Natural killer cell (primary cell): ENCODE data around the gene DENND5B. TPM values are rescaled to one million over a fixed set of nuclear protein-coding genes. Genes with fewer than 3 reads are reported as not detected.
"Not testable (repeated sequence)": the region's sequence is repeated elsewhere in the genome, so short reads cannot be mapped to it uniquely, and the experiment has no call there.

Source experiments
- ATAC-seq, 3 donors: fragments of 150-1000 bp in 2 of 3; fragments of 200-7000 bp in 1 of 3; cut with Tn5 transposase; 1 replicate in 1 of 3; 2 replicates in 2 of 3; pipeline ENCODE4 v1.10.0; 2021; ENCODE audit warnings: mild to moderate bottlenecking in 2 of 3, moderate library complexity in 2 of 3
- DNase-seq, 2 donors: peaks; one replicate each; pipeline versions ENCODE4 v3.0.0 to v3.0.0-alpha.2; 2013 to 2021; ENCODE audit warnings: mixed read lengths in 1 of 2
- H3K27ac ChIP-seq: one replicate; pipeline ENCODE4 v1.5.1; 2013; ENCODE audit warnings: mild to moderate bottlenecking, low read length
- H3K27me3 ChIP-seq: one replicate; pipeline ENCODE4 v1.6.1; 2013; ENCODE audit warnings: low read length; ENCODE audit not compliant: control insufficient read depth, insufficient read depth
- H3K36me3 ChIP-seq: one replicate; pipeline ENCODE4 v1.6.1; 2013; ENCODE audit warnings: low read length; ENCODE audit not compliant: control insufficient read depth, insufficient read depth
- H3K4me1 ChIP-seq: one replicate; pipeline ENCODE4 v1.6.1; 2013; ENCODE audit warnings: low read length; ENCODE audit not compliant: control insufficient read depth, insufficient read depth
- H3K4me3 ChIP-seq: one replicate; pipeline ENCODE4 v1.5.1; 2013; ENCODE audit warnings: low read length
- H3K9me3 ChIP-seq: one replicate; pipeline ENCODE4 v1.6.1; 2013; ENCODE audit warnings: low read length; ENCODE audit not compliant: control insufficient read depth, insufficient read depth
- H3K27ac Mint-ChIP-seq, 2 donors: one replicate each; pipeline ENCODE4 v1.8.0; 2022; ENCODE audit warnings: mild to moderate bottlenecking in 2 of 2, mixed read lengths in 2 of 2, moderate library complexity in 1 of 2
- H3K27me3 Mint-ChIP-seq, 2 donors: one replicate each; pipeline ENCODE4 v1.8.0; 2022; ENCODE audit warnings: low read depth in 2 of 2, mixed read lengths in 2 of 2
- H3K36me3 Mint-ChIP-seq: one replicate; pipeline ENCODE4 v1.8.0; 2022; ENCODE audit warnings: mixed read lengths
- H3K4me1 Mint-ChIP-seq, 2 donors: one replicate each; pipeline ENCODE4 v1.8.0; 2022; ENCODE audit warnings: mixed read lengths in 2 of 2
- H3K4me3 Mint-ChIP-seq: one replicate; pipeline ENCODE4 v1.8.0; 2022; ENCODE audit warnings: mild to moderate bottlenecking, moderate library complexity, mixed read lengths
- H3K9me3 Mint-ChIP-seq, 2 donors: one replicate each; pipeline ENCODE4 v1.8.0; 2022; ENCODE audit warnings: mixed read lengths in 2 of 2
- WGBS: methylation state at CpG from one replicate; pipeline ENCODE4 v1.1.7; 2013; ENCODE audit warnings: missing lambda C conversion rate; ENCODE audit not compliant: insufficient coverage; 5-methylcytosine and 5-hydroxymethylcytosine counted together
- intact Hi-C: fragments of 100-400 bp; cut with micrococcal nuclease; formaldehyde crosslinking; loops from one replicate; pipeline ENCODE4 v1.14.2; 2022
- total RNA-seq, 4 donors: library from RNA; stranded (reverse); fragments of 120-200 nt in 1 of 4; gene quantifications; one replicate each; pipeline versions ENCODE4 v1.2.3 to v1.2.4, GENCODE V29; 2013 to 2022
- TF ChIP-seq, protein P1 (sequence below): fragments of 200-600 bp; IDR thresholded peaks from one replicate; pipeline ENCODE4 v1.8.0; 2022; ENCODE audit warnings: antibody characterized with exemption

DENND5B gene
- total RNA-seq, 3 donors from 2014 or later (not counting 1 experiment from before 2014, with no cell fraction given), result 0.52 to 2.4 (median 0.70) TPM

DNA sequence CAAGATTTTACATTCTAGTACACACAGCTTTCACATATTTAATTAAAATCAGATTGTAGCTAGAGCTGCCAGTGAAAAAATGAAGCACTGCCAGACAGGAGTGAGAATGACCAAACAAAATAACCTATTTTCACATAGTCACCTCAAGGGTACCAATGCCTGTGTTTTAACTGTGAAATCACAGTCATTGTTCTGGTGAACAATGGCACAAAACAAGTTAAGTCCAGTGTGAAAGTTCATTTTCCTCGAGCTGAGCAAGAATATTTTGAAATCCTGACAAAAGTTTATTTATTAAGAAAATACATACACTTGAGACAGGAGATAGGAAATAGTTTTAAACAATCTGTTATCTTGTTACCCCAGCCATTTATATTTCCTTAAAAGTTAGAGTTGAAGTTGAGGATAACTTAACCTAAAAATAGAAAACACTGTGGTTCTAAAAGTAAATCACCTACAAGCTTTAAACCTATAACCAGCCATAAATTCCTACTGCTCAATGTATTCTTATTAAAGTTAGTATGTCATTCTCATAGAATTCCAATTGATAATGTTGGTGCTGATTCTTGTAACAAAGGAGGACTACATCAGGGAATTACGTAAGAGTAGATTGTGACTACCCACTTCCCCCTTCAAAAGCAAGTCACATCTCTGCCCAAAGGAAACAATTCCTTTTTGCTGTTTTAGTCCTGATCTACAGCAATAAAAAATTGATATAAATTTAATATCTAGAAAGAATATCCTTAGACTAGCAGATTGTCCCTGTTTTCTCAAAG, 15.9 kb downstream of the DENND5B start:
- ATAC-seq (no peak), DNase-seq (no peak)
- no CpG with 5 or more reads among the region's 2 CpGs for WGBS
- H3K4me3 Mint-ChIP-seq, result no peak overlapping the region
- Histone ChIP-seq H3K4me3 (no peak overlapping the region), H3K9me3 (no peaks in the 10 kb centered on the region), H3K27me3 (no peaks in the 10 kb centered on the region), H3K4me1 (no peaks in the 10 kb centered on the region), H3K36me3 (no peaks in the 10 kb centered on the region), H3K27ac (no peak overlapping the region)
- no peak overlapping the region for H3K27ac Mint-ChIP-seq
- TF ChIP-seq, protein P1, sequence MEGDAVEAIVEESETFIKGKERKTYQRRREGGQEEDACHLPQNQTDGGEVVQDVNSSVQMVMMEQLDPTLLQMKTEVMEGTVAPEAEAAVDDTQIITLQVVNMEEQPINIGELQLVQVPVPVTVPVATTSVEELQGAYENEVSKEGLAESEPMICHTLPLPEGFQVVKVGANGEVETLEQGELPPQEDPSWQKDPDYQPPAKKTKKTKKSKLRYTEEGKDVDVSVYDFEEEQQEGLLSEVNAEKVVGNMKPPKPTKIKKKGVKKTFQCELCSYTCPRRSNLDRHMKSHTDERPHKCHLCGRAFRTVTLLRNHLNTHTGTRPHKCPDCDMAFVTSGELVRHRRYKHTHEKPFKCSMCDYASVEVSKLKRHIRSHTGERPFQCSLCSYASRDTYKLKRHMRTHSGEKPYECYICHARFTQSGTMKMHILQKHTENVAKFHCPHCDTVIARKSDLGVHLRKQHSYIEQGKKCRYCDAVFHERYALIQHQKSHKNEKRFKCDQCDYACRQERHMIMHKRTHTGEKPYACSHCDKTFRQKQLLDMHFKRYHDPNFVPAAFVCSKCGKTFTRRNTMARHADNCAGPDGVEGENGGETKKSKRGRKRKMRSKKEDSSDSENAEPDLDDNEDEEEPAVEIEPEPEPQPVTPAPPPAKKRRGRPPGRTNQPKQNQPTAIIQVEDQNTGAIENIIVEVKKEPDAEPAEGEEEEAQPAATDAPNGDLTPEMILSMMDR, result no peak
- peaks cover 0 to 8% of the 10 kb centered on the region in 2 donors for H3K27me3 Mint-ChIP-seq
- no peaks in the 10 kb centered on the region for H3K4me1 Mint-ChIP-seq
- no peaks in the 10 kb centered on the region for H3K36me3 Mint-ChIP-seq
- intact Hi-C loops, result no loop called here
- H3K9me3 Mint-ChIP-seq, result no peaks in the 10 kb centered on the region

DNA sequence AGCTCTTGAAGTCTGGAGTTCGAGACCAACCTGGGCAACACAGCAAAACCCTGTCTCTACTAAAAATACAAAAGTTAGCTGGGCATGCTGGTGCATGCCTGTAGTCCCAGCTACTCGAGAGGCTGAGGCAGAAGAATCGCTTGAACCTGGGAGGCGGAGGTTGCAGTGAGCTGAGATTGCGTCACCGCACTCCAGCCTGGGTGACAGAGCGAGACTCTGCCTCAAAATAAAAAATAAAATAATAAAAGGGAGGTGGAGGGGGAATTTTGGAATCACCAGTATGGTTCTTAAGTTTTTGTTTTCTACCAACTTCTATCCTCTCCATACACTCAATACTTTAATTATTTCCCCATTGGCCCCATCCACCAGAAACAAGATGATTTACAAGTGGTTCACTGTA, 16.6 kb downstream of the DENND5B start:
- H3K27ac Mint-ChIP-seq, H3K36me3 ChIP-seq, H3K4me1 ChIP-seq, H3K9me3 ChIP-seq, H3K27me3 Mint-ChIP-seq, H3K27me3 ChIP-seq, H3K27ac ChIP-seq, H3K4me3 ChIP-seq, H3K36me3 Mint-ChIP-seq, DNase-seq, H3K9me3 Mint-ChIP-seq, ATAC-seq, intact Hi-C loops, H3K4me3 Mint-ChIP-seq, H3K4me1 Mint-ChIP-seq: not testable (repeated sequence)
- WGBS, result 90% methylated on average over 5 of the region's 7 CpGs

DNA sequence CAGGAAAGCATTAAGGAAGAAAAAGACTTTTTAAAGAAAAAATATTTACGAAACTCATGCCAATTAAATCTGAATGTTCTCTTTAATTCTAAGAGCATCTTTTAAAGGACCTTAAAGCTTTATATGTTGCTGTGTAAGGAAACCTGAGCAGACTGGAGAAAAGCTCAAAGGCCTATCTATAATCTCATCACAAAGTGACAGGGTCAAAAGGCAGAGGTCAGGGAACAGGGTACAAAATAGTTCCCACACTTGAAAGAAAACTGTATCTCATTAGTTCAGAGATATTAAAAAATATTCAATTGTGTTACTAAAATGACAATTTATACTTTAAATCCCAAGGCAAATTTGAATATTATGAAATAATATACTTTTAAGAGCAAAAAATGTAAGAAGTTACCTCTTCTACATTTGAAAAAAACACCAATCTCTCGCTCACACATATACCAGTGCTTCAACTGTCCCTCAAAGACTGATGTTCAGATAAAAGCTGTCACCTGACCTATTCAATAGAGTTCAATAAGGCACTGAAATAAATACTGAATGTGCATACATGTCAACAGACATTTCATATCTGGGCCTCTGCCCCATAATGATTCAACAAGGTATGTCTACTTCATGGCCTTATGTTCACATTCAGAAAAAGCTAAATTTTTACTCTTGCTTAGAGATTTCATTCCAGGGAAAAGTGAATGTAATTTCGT, 17.9 kb downstream of the DENND5B start:
- H3K4me1 ChIP-seq, result no peaks in the 10 kb centered on the region
- TF ChIP-seq, protein P1, result no peak
- Mint-ChIP-seq H3K4me3 (no peak overlapping the region), H3K4me1 (no peaks in the 10 kb centered on the region), H3K27me3 (peaks cover 0 to 8% of the 10 kb centered on the region in 2 donors), H3K9me3 (no peaks in the 10 kb centered on the region), H3K36me3 (no peaks in the 10 kb centered on the region), H3K27ac (no peak overlapping the region)
- no peak overlapping the region for H3K4me3 ChIP-seq
- no peaks in the 10 kb centered on the region for H3K27me3 ChIP-seq
- ATAC-seq (no peak), DNase-seq (no peak)
- intact Hi-C loops, result no loop called here
- no peaks in the 10 kb centered on the region for H3K9me3 ChIP-seq
- no peak overlapping the region for H3K27ac ChIP-seq
- WGBS, result 75% methylated on average over 1 of the region's 3 CpGs
- H3K36me3 ChIP-seq, result no peaks in the 10 kb centered on the region

DNA sequence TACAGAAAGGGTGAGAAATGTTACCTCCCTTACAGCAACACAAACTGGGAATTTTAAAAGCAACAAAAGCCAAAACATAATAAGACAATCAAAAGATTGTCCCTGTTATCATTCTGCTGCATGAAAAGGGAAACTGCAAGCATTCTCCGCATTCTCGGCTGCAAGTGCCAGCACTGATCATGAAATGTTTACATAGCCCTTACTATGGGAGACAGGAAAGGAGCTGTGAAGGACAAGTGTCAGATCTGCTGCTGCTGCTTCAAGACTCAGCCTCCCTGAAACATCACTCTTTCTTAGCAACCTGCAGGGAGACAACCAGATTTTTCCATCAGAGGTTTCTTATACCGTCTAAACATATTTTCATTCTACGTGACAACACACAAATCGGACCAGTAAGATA, 20.1 kb downstream of the DENND5B start:
- H3K9me3 Mint-ChIP-seq, result no peaks in the 10 kb centered on the region
- no peak for DNase-seq
- H3K27me3 Mint-ChIP-seq, result peaks cover 0 to 8% of the 10 kb centered on the region in 2 donors

DNA sequence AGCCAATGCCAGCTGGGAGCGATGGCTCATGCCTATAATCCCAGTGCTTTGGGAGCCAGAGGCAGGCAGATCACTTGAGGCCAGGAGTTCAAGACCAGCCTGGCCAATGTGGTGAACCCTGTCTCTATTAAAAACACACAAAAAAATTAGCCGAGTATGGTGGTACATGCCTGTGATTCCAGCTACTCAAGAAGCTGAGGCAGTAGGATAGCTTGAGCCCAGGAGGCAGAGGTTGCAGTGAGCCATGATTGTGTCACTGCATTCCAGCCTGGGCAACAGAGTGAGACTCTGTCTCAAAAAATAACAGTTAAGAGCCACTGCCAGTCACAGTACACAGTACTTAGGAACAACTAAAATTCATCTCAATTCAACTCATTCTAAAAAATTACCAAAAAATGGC, 21.4 kb downstream of the DENND5B start:
- H3K27ac Mint-ChIP-seq, H3K9me3 ChIP-seq, DNase-seq, intact Hi-C loops, H3K27me3 Mint-ChIP-seq, H3K9me3 Mint-ChIP-seq, ATAC-seq, H3K27me3 ChIP-seq, H3K27ac ChIP-seq, H3K36me3 Mint-ChIP-seq, H3K4me1 Mint-ChIP-seq, H3K4me3 ChIP-seq, H3K4me3 Mint-ChIP-seq, H3K36me3 ChIP-seq, H3K4me1 ChIP-seq: not testable (repeated sequence)
- WGBS, result 97% methylated on average over 2 of the region's 2 CpGs

More for the DNA sequence above, 20.1 kb downstream of the DENND5B start:
- no peaks in the 10 kb centered on the region for H3K4me1 Mint-ChIP-seq
- no peak for ATAC-seq
- WGBS, result 81% methylated on average over 5 of the region's 5 CpGs
- Histone ChIP-seq H3K9me3 (no peaks in the 10 kb centered on the region), H3K36me3 (no peaks in the 10 kb centered on the region), H3K27ac (no peak overlapping the region), H3K4me1 (no peaks in the 10 kb centered on the region), H3K4me3 (no peak overlapping the region), H3K27me3 (no peaks in the 10 kb centered on the region)
- no peaks in the 10 kb centered on the region for H3K36me3 Mint-ChIP-seq
- H3K27ac Mint-ChIP-seq, result no peak overlapping the region
- no peak overlapping the region for H3K4me3 Mint-ChIP-seq
- intact Hi-C loops, result no loop called here
- TF ChIP-seq, protein P1, result no peak
